CD4-positive, alpha-beta T cell (primary cell): ENCODE results near the gene EIF1AD. TPM values are rescaled to one million over a fixed set of nuclear protein-coding genes. Genes with fewer than 3 reads are reported as not detected.

Experiments
- ATAC-seq: fragments of 200-7000 bp; cut with Tn5 transposase; one replicate; pipeline ENCODE4 v1.10.0; 2022; ENCODE audit warnings: mild to moderate bottlenecking; ENCODE audit not compliant: poor library complexity
- CTCF ChIA-PET: fragments of 350-600 bp; sonication (Branson Sonifier 250); formaldehyde crosslinking; loops from one replicate; lab custom pipeline; 2021; ENCODE audit warnings: antibody characterized with exemption, inconsistent platforms; lab: Charles Lee
- POLR2A ChIA-PET: fragments of 350-600 bp; sonication (Branson Sonifier 250); formaldehyde crosslinking; loops from one replicate; lab custom pipeline; 2021; ENCODE audit warnings: antibody characterized with exemption, inconsistent platforms; lab: Charles Lee
- DNase-seq, 14 experiments: peaks; one replicate each; pipeline ENCODE4 v3.0.0-alpha.2; 2013 to 2020; ENCODE audit warnings: mixed read lengths in 2 of 14
- H3K27ac ChIP-seq, 2 donors: one replicate each; pipeline versions ENCODE4 v1.5.1 to v1.7.0; 2013; ENCODE audit warnings: low read length in 2 of 2, low read depth in 1 of 2, mild to moderate bottlenecking in 1 of 2
- H3K27me3 ChIP-seq, 2 experiments: 1 replicate in 1 of 2; 2 replicates in 1 of 2; pipeline versions ENCODE4 v1.6.1 to v1.7.0; 2013; ENCODE audit warnings: low read length in 2 of 2, control low read depth in 1 of 2, mild to moderate bottlenecking in 1 of 2, moderate library complexity in 1 of 2; ENCODE audit not compliant: insufficient read depth in 2 of 2, control insufficient read depth in 1 of 2
- H3K36me3 ChIP-seq: one replicate; pipeline ENCODE4 v1.6.1; 2013; ENCODE audit warnings: low read length, control low read depth; ENCODE audit not compliant: insufficient read depth
- H3K4me1 ChIP-seq: one replicate; pipeline ENCODE4 v1.6.1; 2013; ENCODE audit warnings: low read length, control low read depth; ENCODE audit not compliant: insufficient read depth
- H3K4me3 ChIP-seq: one replicate; pipeline ENCODE4 v1.5.1; 2013; ENCODE audit warnings: mild to moderate bottlenecking, low read length, moderate library complexity
- H3K9me3 ChIP-seq, 2 experiments: 1 replicate in 1 of 2; 2 replicates in 1 of 2; pipeline versions ENCODE4 v1.6.1 to v1.7.0; 2013; ENCODE audit warnings: low read length in 2 of 2, mild to moderate bottlenecking in 2 of 2, control low read depth in 1 of 2, moderate library complexity in 1 of 2; ENCODE audit not compliant: control insufficient read depth in 1 of 2, insufficient read depth in 1 of 2
- H3K27ac Mint-ChIP-seq: one replicate; pipeline ENCODE4 v1.8.0; 2020; ENCODE audit warnings: mixed read lengths
- H3K27me3 Mint-ChIP-seq: one replicate; pipeline ENCODE4 v1.8.0; 2021; ENCODE audit warnings: mixed read lengths
- H3K36me3 Mint-ChIP-seq: one replicate; pipeline ENCODE4 v1.8.0; 2021; ENCODE audit warnings: low read depth, mixed read lengths
- H3K4me1 Mint-ChIP-seq: one replicate; pipeline ENCODE4 v1.8.0; 2021; ENCODE audit warnings: low read depth, mixed read lengths
- H3K4me3 Mint-ChIP-seq: one replicate; pipeline ENCODE4 v1.8.0; 2020; ENCODE audit warnings: mild to moderate bottlenecking, mixed read lengths
- H3K9me3 Mint-ChIP-seq: one replicate; pipeline ENCODE4 v1.8.0; 2020; ENCODE audit warnings: mixed read lengths
- intact Hi-C, 2 experiments: fragments of 100-400 bp; cut with DNase I in 1 of 2; cut with micrococcal nuclease in 1 of 2; formaldehyde crosslinking; loops; one replicate each; pipeline versions ENCODE4 v1.15.1 to v1.9.0; 2023 to 2025; cut with DNase I, micrococcal nuclease
- total RNA-seq, 174 experiments: library from RNA in 2 of 174; stranded (reverse) in 2 of 174; gene quantifications; one replicate each; pipeline ENCODE4 v1.2.3 and lab custom pipeline; 2021 to 2026
- TF ChIP-seq, protein P1 (sequence below): fragments of 200-600 bp; IDR thresholded peaks from one replicate; pipeline ENCODE4 v1.8.0; 2022; ENCODE audit warnings: antibody characterized with exemption, mild to moderate bottlenecking

The EIF1AD gene
- total RNA-seq, 2 experiments from 2014 or later: 88.2 to 94.1 TPM

DNA sequence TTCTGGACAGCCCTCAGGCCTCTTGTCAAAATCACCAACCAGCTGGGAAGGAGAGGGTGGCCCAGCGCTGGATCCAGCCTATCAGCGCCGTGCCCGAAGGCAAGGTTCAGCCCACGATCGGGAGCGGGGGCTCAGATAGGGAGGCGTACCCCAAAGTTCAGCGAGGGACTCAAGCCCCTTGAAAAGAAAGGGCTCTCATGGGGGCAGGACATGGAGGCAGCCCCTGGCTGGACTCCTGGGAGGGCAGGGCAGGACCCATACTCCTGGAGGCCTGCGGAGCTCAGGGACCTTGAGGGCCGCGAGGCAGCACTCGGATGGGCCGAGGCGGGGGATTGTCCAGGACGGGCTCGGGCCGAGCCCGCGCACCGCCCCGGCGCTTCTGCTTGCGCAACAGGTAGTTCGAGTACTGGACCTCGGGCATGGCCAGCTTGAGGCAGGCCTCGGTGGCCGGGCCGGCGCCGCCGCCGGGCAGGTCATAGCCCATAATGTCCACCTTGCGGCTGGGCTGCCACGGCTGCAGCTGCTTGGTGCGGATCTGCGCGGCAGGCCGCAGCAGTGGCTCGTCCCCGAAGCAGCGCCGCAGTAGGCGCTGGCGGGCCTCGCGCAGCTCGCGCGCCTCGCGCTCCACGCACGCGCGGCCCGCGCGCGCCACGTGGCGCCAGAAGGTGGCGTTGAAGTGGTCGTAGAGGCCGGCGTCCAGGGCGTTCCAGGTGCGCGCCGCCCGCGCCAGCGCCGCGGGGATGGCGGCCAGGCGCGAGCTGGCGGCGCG lies 40.5 kb upstream of the EIF1AD start:
- Mint-ChIP-seq H3K27me3 (no peaks in the 10 kb centered on the region), H3K4me3 (no peak overlapping the region), H3K9me3 (no peaks in the 10 kb centered on the region), H3K36me3 (no peaks in the 10 kb centered on the region), H3K27ac (no peak overlapping the region), H3K4me1 (peaks cover 11% of the 10 kb centered on the region)
- TF ChIP-seq, protein P1, sequence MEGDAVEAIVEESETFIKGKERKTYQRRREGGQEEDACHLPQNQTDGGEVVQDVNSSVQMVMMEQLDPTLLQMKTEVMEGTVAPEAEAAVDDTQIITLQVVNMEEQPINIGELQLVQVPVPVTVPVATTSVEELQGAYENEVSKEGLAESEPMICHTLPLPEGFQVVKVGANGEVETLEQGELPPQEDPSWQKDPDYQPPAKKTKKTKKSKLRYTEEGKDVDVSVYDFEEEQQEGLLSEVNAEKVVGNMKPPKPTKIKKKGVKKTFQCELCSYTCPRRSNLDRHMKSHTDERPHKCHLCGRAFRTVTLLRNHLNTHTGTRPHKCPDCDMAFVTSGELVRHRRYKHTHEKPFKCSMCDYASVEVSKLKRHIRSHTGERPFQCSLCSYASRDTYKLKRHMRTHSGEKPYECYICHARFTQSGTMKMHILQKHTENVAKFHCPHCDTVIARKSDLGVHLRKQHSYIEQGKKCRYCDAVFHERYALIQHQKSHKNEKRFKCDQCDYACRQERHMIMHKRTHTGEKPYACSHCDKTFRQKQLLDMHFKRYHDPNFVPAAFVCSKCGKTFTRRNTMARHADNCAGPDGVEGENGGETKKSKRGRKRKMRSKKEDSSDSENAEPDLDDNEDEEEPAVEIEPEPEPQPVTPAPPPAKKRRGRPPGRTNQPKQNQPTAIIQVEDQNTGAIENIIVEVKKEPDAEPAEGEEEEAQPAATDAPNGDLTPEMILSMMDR: no peak
- CTCF ChIA-PET: no interaction called here
- intact Hi-C loops: loop anchor here in 1 of 2 experiments (10.0 kb wide), 1 partner anchor 328 kb away; the partner anchor contains the start of gene KAT5
- ATAC-seq: no peak
- H3K4me1 ChIP-seq: peaks cover 13% of the 10 kb centered on the region
- H3K9me3 ChIP-seq: no peaks in the 10 kb centered on the region
- H3K4me3 ChIP-seq: no peak overlapping the region
- POLR2A ChIA-PET: no interaction called here
- H3K36me3 ChIP-seq: no peaks in the 10 kb centered on the region
- DNase-seq: peak in 1 of 14 experiments; percentile 31
- H3K27me3 ChIP-seq: no peaks in the 10 kb centered on the region
- no peak overlapping the region for H3K27ac ChIP-seq

DNA sequence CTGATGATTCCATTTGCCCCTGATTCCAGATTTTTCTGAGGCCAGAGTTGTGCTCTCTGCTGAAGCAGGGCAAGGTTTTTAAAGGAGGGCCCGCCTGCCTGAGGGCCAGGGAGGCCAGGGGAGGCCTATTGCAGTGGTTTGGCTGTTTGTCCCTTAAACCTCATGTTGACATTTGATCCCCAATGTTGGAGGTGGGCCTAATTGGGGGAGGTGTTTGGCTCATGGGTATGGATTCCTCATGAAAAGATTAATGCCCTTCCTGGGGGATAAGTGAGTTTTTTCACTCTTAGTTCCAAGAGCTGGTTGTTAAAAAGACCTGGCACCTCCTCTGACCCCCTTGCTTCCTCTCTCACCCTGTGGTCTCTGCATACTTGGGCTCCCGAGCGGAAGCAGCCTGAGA lies 37.8 kb upstream of the EIF1AD start:
- no peak overlapping the region for H3K27ac Mint-ChIP-seq
- Histone ChIP-seq H3K9me3 (no peaks in the 10 kb centered on the region), H3K4me1 (peaks cover 3% of the 10 kb centered on the region), H3K27ac (no peak overlapping the region), H3K27me3 (peaks cover 0 to 6% of the 10 kb centered on the region in 2 experiments), H3K4me3 (no peak overlapping the region), H3K36me3 (no peaks in the 10 kb centered on the region)
- H3K9me3 Mint-ChIP-seq: no peaks in the 10 kb centered on the region
- TF ChIP-seq, protein P1: no peak
- ChIA-PET POLR2A (no interaction called here), CTCF (no interaction called here)
- H3K4me3 Mint-ChIP-seq: no peak overlapping the region
- no peaks in the 10 kb centered on the region for H3K36me3 Mint-ChIP-seq
- intact Hi-C loops: loop anchor here in 1 of 2 experiments (10.0 kb wide), 1 partner anchor 325 kb away; the partner anchor contains the start of gene KAT5
- ATAC-seq (no peak), DNase-seq (no peak)
- H3K4me1 Mint-ChIP-seq: peaks cover 4% of the 10 kb centered on the region
- peaks cover 3% of the 10 kb centered on the region for H3K27me3 Mint-ChIP-seq

DNA sequence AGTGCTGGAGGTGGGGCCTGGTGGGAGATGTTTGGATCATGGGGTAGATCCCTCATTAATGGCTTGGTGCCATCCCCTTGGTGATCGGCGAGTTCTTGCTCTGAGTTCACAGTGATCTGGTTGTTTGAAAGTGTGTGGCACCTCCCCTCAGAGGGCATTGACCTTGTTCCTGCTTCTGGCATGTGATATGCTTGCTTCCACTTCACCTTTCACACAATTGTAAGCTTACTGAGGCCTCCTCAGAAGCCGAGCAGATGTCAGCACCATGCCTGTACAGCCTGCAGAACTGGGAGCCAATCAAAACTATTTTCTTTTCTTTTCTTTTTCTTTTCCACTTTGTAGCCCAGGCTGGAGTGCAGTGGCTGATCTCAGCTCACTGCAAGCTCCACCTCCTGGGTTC lies 35.4 kb upstream of the EIF1AD start:
- Histone ChIP-seq H3K9me3 (no peaks in the 10 kb centered on the region), H3K27ac (no peak overlapping the region), H3K27me3 (peaks cover 0 to 6% of the 10 kb centered on the region in 2 experiments), H3K4me1 (no peaks in the 10 kb centered on the region), H3K36me3 (no peaks in the 10 kb centered on the region), H3K4me3 (no peak overlapping the region)
- ChIA-PET CTCF (no interaction called here), POLR2A (no interaction called here)
- H3K27ac Mint-ChIP-seq: no peak overlapping the region
- TF ChIP-seq, protein P1: no peak
- peaks cover 6% of the 10 kb centered on the region for H3K27me3 Mint-ChIP-seq
- no peak overlapping the region for H3K4me3 Mint-ChIP-seq
- DNase-seq (no peak), ATAC-seq (no peak)
- no peaks in the 10 kb centered on the region for H3K36me3 Mint-ChIP-seq
- intact Hi-C loops: no loop called here
- no peaks in the 10 kb centered on the region for H3K4me1 Mint-ChIP-seq
- H3K9me3 Mint-ChIP-seq: no peaks in the 10 kb centered on the region
